HCT116 (cell line): ENCODE data around the gene PTBP1. TPM values are rescaled to one million over a fixed set of nuclear protein-coding genes. Genes with fewer than 3 reads are reported as not detected.

Experiments
- ATAC-seq: fragments of 200-7000 bp; cut with Tn5 transposase; 2 replicates; pipeline ENCODE4 v1.9.1; 2020; ENCODE audit warnings: mild to moderate bottlenecking, moderate library complexity
- BruUV-seq: library from RNA; stranded (reverse); fragments of 400-500 nt; replicated peaks from 2 replicates; lab custom pipeline; 2021; lab: Mats Ljungman, UMichigan
- CTCF ChIA-PET: fragments of 300-600 bp; sonication (Branson Sonifier 250); formaldehyde crosslinking; loops from one replicate; lab custom pipeline; 2021; ENCODE audit warnings: antibody characterized with exemption; lab: Charles Lee
- POLR2A ChIA-PET: fragments of 300-600, 350-600 bp; sonication (Branson Sonifier 250); formaldehyde crosslinking; loops from one replicate; lab custom pipeline; 2021; ENCODE audit warnings: antibody characterized with exemption; lab: Charles Lee
- RAD21 ChIA-PET, 2 experiments: fragments of 300-600 bp; sonication (Branson Sonifier 250); formaldehyde crosslinking; loops; one replicate each; lab custom pipeline; 2023; ENCODE audit warnings: low total read pairs in 2 of 2; ENCODE audit not compliant: uncharacterized antibody in 2 of 2, unreplicated experiment in 2 of 2, low non-redundant PET in 1 of 2; lab: Charles Lee
- DNase-seq: peaks from one replicate; pipeline ENCODE4 v3.0.0-alpha.2; 2010; ENCODE audit warnings: low read depth, low spot score
- H2AFZ ChIP-seq: fragments of 200-600 bp; shearing (Covaris generic), sonication (generic); 2 replicates; pipeline ENCODE4 v1.6.1; 2017; ENCODE audit warnings: low read depth, mixed run types, mixed read lengths, antibody characterized with exemption, low read length; ENCODE audit not compliant: poor library complexity, severe bottlenecking
- H3K27ac ChIP-seq: 2 replicates; pipeline ENCODE4 v1.5.1; 2012; ENCODE audit warnings: low read depth, low read length
- H3K27me3 ChIP-seq: fragments of 200-600 bp; sonication (generic); 2 replicates; pipeline ENCODE4 v1.6.1; 2016; ENCODE audit warnings: mixed run types, low read length, mixed read lengths; ENCODE audit not compliant: insufficient read depth
- H3K36me3 ChIP-seq, 2 experiments: fragments of 200-500 bp in 1 of 2; fragments of 200-600 bp in 1 of 2; sonication (Bioruptor generic) in 1 of 2; sonication (generic) in 1 of 2; 2 replicates each; pipeline versions ENCODE4 v1.5.1 to v1.6.1; 2014 to 2016; ENCODE audit warnings: low read length in 2 of 2, inconsistent platforms in 1 of 2, mixed read lengths in 1 of 2, mixed run types in 1 of 2; ENCODE audit not compliant: insufficient read depth in 2 of 2, control insufficient read depth in 1 of 2
- H3K4me1 ChIP-seq, 2 experiments: fragments of 200-600 bp in 1 of 2; sonication (generic) in 1 of 2; 2 replicates each; pipeline versions ENCODE4 v1.5.1 to v1.6.1; 2012 to 2017; ENCODE audit warnings: low read length in 2 of 2, inconsistent platforms in 1 of 2, mild to moderate bottlenecking in 1 of 2, mixed read lengths in 1 of 2, mixed run types in 1 of 2, moderate library complexity in 1 of 2; ENCODE audit not compliant: insufficient read depth in 2 of 2, control insufficient read depth in 1 of 2
- H3K4me2 ChIP-seq: fragments of 200-600 bp; sonication (generic); 2 replicates; pipeline ENCODE4 v1.6.1; 2017; ENCODE audit warnings: mixed run types, low read length, mixed read lengths
- H3K4me3 ChIP-seq, 2 experiments: fragments of 200-600 bp in 1 of 2; sonication (generic) in 1 of 2; replicated peaks in 1 of 2; 2 replicates each; pipeline ENCODE4 v1.5.1; 2011 to 2016; ENCODE audit warnings: low read length in 2 of 2, control low read depth in 1 of 2, low read depth in 1 of 2, mild to moderate bottlenecking in 1 of 2, mixed read lengths in 1 of 2, mixed run types in 1 of 2
- H3K79me2 ChIP-seq: fragments of 200-600 bp; sonication (generic); 2 replicates; pipeline ENCODE4 v1.6.1; 2017; ENCODE audit warnings: mild to moderate bottlenecking, mixed run types, low read length, moderate library complexity, mixed read lengths; ENCODE audit not compliant: insufficient read depth
- H3K9ac ChIP-seq: fragments of 200-600 bp; sonication (generic); 2 replicates; pipeline ENCODE4 v1.6.1; 2016; ENCODE audit warnings: low read length, mixed read lengths
- H3K9me2 ChIP-seq: fragments of 200-600 bp; sonication (generic), shearing (Covaris generic); 2 replicates; pipeline ENCODE4 v1.6.1; 2017; ENCODE audit warnings: mixed run types, mild to moderate bottlenecking, moderate library complexity; ENCODE audit not compliant: insufficient read depth
- H3K9me3 ChIP-seq, 2 experiments: fragments of 200-500 bp in 1 of 2; fragments of 200-600 bp in 1 of 2; sonication (Bioruptor generic) in 1 of 2; sonication (generic) in 1 of 2; 2 replicates each; pipeline ENCODE4 v1.6.1; 2014 to 2017; ENCODE audit warnings: low read length in 2 of 2, mixed read lengths in 2 of 2, inconsistent platforms in 1 of 2, low read depth in 1 of 2, mild to moderate bottlenecking in 1 of 2, mixed run types in 1 of 2, moderate library complexity in 1 of 2; ENCODE audit not compliant: control insufficient read depth in 1 of 2, insufficient read depth in 1 of 2
- H4K20me1 ChIP-seq: fragments of 200-600 bp; sonication (generic), shearing (Covaris generic); 2 replicates; pipeline ENCODE4 v1.6.1; 2017; ENCODE audit warnings: mixed run types, mild to moderate bottlenecking, moderate library complexity; ENCODE audit not compliant: insufficient read depth
- CBX3 ChIP-seq: IDR thresholded peaks from 2 replicates; pipeline ENCODE4 v1.6.1; 2012; ENCODE audit warnings: low read depth
- EGR1 ChIP-seq: IDR thresholded peaks from 2 replicates; pipeline ENCODE4 v1.6.1; 2012; ENCODE audit warnings: low read depth
- MAX ChIP-seq: IDR thresholded peaks from 2 replicates; pipeline ENCODE4 v1.6.1; 2012
- SP1 ChIP-seq: IDR thresholded peaks from 2 replicates; pipeline ENCODE4 v1.6.1; 2012; ENCODE audit warnings: low read depth
- intact Hi-C: fragments of 100-400 bp; cut with micrococcal nuclease; formaldehyde crosslinking; loops from 2 replicates; pipeline ENCODE4 v1.10.0; 2022
- total RNA-seq: library from RNA; stranded (reverse); gene quantifications from one replicate; pipeline ENCODE4 v1.2.1, GENCODE V29; 2021; ENCODE audit not compliant: unreplicated experiment
- TF ChIP-seq, protein P1 (sequence below): IDR thresholded peaks from 2 replicates; pipeline ENCODE4 v1.6.1; 2011; ENCODE audit warnings: mild to moderate bottlenecking, low read length, moderate library complexity; ENCODE audit not compliant: insufficient replicate concordance; ENCODE audit errors: extremely low read depth
- TF ChIP-seq, protein P2 (sequence below): IDR thresholded peaks from 2 replicates; pipeline ENCODE4 v1.6.1; 2012

Gene PTBP1
- total RNA-seq, 1 experiment from 2014 or later = 676 TPM

DNA sequence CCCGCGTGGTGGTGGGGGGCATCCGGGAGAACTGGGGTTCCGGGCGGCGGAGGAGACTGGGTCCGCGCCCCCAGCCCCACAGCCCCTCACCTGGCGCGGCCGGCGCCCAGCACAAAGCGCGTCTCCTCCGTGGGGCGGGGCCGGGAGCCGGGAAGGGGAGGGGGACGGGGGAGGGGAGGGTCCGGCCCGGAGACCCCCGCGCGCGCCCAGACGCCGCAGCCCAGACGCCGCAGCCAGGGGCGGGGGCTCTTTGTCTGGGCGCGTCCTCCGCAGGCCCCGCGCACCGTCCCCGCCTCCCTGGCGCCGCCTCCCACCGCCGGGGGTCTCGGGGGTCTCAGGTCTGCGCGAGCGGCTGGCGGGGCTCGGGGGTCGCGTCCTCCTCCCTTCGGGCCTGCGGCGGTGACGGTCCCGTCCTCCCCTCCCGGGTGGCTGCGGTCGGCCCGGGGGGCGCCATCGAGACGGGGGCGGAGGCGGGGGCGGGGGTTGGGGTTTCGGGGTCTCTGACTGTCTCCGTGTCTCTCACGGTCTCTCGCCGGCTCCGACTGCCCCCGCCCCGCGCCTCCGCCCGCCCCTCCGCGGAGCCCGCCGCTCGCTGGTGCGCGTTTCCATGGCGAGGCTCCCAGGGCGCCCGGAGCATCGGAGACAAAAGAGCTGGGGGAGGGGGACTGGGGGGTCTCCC is 24.7 kb downstream of the PTBP1 start, which contains the start of gene PLPPR3:
PLPPR3 (minus strand) TSS at position 131 of the 679 bp plus-strand sequence. CDS start 396 bp downstream, outside the sequence.
- no peaks in the 10 kb centered on the region for H3K36me3 ChIP-seq
- POLR2A ChIA-PET = no interaction called here
- H3K9ac ChIP-seq = no peak within 1 kb of the TSS
- no peaks in the 10 kb centered on the region for H3K9me3 ChIP-seq
- no peaks in the 10 kb centered on the region for H3K27me3 ChIP-seq
- no peaks in the 10 kb centered on the region for H3K79me2 ChIP-seq
- no peak within 1 kb of the TSS for H2AFZ ChIP-seq
- ATAC-seq = no peak
- RAD21 ChIA-PET = no interaction called here
- no peak within 1 kb of the TSS for H3K4me2 ChIP-seq
- TF ChIP-seq MAX (no peak), SP1 (no peak), CBX3 (no peak), EGR1 (no peak)
- TF ChIP-seq, protein P1, sequence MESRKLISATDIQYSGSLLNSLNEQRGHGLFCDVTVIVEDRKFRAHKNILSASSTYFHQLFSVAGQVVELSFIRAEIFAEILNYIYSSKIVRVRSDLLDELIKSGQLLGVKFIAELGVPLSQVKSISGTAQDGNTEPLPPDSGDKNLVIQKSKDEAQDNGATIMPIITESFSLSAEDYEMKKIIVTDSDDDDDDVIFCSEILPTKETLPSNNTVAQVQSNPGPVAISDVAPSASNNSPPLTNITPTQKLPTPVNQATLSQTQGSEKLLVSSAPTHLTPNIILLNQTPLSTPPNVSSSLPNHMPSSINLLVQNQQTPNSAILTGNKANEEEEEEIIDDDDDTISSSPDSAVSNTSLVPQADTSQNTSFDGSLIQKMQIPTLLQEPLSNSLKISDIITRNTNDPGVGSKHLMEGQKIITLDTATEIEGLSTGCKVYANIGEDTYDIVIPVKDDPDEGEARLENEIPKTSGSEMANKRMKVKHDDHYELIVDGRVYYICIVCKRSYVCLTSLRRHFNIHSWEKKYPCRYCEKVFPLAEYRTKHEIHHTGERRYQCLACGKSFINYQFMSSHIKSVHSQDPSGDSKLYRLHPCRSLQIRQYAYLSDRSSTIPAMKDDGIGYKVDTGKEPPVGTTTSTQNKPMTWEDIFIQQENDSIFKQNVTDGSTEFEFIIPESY = no peak
- TF ChIP-seq, protein P2, sequence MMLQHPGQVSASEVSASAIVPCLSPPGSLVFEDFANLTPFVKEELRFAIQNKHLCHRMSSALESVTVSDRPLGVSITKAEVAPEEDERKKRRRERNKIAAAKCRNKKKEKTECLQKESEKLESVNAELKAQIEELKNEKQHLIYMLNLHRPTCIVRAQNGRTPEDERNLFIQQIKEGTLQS = no peak
- H3K4me3 ChIP-seq = no peak within 1 kb of the TSS
- H3K4me1 ChIP-seq = peaks cover 5 to 7% of the 10 kb centered on the region in 2 experiments; a peak in 2 of 4 replicates
- BruUV-seq = no TSS peak
- no peak for DNase-seq
- no peaks in the 10 kb centered on the region for H4K20me1 ChIP-seq
- no peaks in the 10 kb centered on the region for H3K9me2 ChIP-seq
- intact Hi-C loops = no loop called here
- no peak within 1 kb of the TSS for H3K27ac ChIP-seq
- CTCF ChIA-PET = no interaction called here
